Measurements from ENCODE around the gene EXOC5.

DNA sequence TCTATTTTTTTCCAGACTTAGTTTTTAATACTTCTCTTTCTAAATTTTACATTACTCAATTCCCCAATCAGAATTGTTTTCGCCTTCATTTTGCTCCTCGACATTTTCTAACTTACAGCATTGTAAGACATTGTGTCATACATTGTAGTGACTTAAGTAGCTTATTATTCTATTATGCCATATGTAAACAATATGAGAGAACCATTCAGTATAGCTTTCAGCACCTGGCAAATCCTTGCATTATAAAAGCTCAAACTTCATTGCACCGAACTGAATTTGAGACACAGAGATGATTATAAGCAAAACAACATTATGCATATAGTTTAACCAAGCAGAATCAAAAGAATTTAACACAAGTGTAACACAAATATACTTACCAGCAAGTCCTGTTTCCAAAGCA lies 46.8 kb downstream of the EXOC5 start:
- TF ChIP-seq POLR2A (IDR thresholded peaks at IDR 0.05) (no peak), POLR2AphosphoS5 (IDR thresholded peaks at IDR 0.05) (no peak), EP300 (IDR thresholded peaks at IDR 0.05) (no peak)
- TF ChIP-seq, protein P1, sequence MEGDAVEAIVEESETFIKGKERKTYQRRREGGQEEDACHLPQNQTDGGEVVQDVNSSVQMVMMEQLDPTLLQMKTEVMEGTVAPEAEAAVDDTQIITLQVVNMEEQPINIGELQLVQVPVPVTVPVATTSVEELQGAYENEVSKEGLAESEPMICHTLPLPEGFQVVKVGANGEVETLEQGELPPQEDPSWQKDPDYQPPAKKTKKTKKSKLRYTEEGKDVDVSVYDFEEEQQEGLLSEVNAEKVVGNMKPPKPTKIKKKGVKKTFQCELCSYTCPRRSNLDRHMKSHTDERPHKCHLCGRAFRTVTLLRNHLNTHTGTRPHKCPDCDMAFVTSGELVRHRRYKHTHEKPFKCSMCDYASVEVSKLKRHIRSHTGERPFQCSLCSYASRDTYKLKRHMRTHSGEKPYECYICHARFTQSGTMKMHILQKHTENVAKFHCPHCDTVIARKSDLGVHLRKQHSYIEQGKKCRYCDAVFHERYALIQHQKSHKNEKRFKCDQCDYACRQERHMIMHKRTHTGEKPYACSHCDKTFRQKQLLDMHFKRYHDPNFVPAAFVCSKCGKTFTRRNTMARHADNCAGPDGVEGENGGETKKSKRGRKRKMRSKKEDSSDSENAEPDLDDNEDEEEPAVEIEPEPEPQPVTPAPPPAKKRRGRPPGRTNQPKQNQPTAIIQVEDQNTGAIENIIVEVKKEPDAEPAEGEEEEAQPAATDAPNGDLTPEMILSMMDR (IDR thresholded peaks at IDR 0.05): no peak

Measured in upper lobe of left lung (tissue), 4 donors.